Measurements from ENCODE around the gene ANKRD42.

Gene ANKRD42

GRCh38 chr11:83287631-83288030 is 94.1 kb downstream of the ANKRD42 start:
- no peak for DNase-seq (ENCODE audit: low read depth)

GRCh38 chr11:83292709-83293456 is 99.4 kb downstream of the ANKRD42 start:
- DNase-seq (ENCODE audit: low read depth), result peak; percentile 48

- no peak for DNase-seq (ENCODE audit: low read depth)
These were observed 99.9 kb downstream of the ANKRD42 start for GRCh38 chr11:83293457-83293774.

- DNase-seq (ENCODE audit: low read depth), result no peak
These were observed 100.7 kb downstream of the ANKRD42 start for GRCh38 chr11:83294208-83294607.
